Measurements from ENCODE around the gene EEF2K. TPM values are rescaled to one million over a fixed set of nuclear protein-coding genes. Genes with fewer than 3 reads are reported as not detected.

EEF2K gene
- total RNA-seq, 1 donor from 2014 or later = 31.9 TPM

DNA sequence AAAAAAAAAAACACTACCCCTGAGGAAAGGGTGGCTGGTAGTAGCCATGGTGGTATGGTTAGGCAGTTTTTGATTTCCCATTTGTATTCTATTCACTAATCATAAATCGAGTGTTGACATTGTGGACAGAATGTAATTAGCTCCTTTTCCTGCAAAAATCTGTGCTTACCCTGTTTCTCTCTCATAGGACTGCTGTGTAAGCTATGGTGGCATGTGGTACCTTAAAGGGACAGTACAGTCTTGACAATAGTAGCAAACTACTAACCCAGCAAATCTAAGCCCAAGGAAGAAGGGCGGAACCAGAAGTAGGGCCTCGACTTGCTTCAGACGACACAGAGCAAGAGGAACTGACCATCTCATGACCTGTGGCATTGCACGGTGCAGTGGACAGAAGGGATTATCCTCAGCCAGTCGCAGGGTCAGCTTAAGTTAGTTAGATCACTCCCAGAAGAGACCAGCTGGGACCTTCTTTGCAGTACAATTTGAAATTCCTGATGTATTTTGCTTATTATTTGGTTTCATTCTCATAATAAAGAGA, 127.4 kb downstream of the EEF2K start:
- no peaks in the 10 kb centered on the region for H3K4me1 ChIP-seq
- H3K9me3 ChIP-seq = peaks cover 0 to 11% of the 10 kb centered on the region in 2 donors
- no peak overlapping the region for H3K27ac ChIP-seq
- H3K4me3 ChIP-seq = no peak overlapping the region
- intact Hi-C loops (cut with DNase I) = no loop called here
- TF ChIP-seq, protein P1, sequence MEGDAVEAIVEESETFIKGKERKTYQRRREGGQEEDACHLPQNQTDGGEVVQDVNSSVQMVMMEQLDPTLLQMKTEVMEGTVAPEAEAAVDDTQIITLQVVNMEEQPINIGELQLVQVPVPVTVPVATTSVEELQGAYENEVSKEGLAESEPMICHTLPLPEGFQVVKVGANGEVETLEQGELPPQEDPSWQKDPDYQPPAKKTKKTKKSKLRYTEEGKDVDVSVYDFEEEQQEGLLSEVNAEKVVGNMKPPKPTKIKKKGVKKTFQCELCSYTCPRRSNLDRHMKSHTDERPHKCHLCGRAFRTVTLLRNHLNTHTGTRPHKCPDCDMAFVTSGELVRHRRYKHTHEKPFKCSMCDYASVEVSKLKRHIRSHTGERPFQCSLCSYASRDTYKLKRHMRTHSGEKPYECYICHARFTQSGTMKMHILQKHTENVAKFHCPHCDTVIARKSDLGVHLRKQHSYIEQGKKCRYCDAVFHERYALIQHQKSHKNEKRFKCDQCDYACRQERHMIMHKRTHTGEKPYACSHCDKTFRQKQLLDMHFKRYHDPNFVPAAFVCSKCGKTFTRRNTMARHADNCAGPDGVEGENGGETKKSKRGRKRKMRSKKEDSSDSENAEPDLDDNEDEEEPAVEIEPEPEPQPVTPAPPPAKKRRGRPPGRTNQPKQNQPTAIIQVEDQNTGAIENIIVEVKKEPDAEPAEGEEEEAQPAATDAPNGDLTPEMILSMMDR (IDR thresholded peaks at IDR 0.05) = no peak
- no peak for DNase-seq (ENCODE audit: low spot score in 2 of 2)
- H3K36me3 ChIP-seq = peaks cover 41 to 77% of the 10 kb centered on the region in 2 donors
- no peaks in the 10 kb centered on the region for H3K27me3 ChIP-seq

DNA sequence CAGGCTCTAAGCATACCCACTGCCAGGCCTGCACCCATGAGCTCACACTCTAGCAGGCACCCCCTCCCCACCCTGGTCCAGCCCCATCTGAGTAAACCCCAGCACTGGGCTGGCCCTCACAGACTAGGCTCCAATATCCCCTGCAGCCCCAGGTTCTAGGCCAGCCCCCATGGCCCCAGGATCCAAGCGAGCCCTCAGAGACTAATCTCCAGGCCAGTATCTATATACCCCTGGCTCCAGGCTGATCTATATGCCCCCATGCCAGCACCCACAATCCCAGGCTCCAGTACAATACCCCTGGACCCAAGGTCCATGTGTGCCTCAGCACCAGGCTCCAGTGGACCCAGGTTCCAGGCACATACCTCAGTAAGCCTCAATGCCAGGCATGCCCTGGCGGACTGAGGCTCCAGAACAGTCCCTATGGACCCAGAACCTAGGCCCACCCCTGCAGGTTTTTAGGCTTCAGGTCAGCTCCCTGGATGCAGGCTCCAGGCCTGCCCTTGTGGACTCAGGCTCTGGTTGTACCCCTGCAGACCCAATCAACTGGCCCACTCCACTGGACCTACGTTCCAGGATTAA, 129.7 kb downstream of the EEF2K start:
- Histone ChIP-seq H3K36me3 (peaks cover 40 to 69% of the 10 kb centered on the region in 2 donors), H3K27me3 (no peaks in the 10 kb centered on the region), H3K4me1 (no peaks in the 10 kb centered on the region), H3K27ac (no peak overlapping the region), H3K4me3 (no peak overlapping the region), H3K9me3 (peaks cover 0 to 15% of the 10 kb centered on the region in 2 donors)
- DNase-seq (ENCODE audit: low spot score in 2 of 2) = no peak
- TF ChIP-seq, protein P1 (IDR thresholded peaks at IDR 0.05) = no peak
- intact Hi-C loops (cut with DNase I) = no loop called here

DNA sequence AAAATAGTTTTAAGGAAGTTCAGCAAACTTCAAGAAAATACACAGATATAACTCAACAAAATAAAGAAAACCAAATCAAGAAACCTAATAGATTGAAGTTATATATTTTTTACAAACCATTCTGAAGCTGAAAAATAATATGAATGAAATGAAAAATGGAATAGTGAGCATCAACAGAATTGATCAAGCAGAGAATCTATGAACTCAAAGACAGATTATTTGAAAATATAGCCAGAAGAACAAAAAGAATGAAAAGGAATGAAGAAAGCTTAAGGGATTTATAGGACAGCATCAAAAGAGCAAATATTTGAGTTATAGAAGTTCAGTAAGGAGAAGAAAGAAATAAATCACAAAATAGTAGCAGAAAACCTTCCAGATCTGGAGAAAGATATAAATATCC, 130.5 kb downstream of the EEF2K start:
- Histone ChIP-seq H3K36me3 (peaks cover 38 to 65% of the 10 kb centered on the region in 2 donors), H3K4me1 (no peaks in the 10 kb centered on the region), H3K4me3 (no peak overlapping the region)

DNA sequence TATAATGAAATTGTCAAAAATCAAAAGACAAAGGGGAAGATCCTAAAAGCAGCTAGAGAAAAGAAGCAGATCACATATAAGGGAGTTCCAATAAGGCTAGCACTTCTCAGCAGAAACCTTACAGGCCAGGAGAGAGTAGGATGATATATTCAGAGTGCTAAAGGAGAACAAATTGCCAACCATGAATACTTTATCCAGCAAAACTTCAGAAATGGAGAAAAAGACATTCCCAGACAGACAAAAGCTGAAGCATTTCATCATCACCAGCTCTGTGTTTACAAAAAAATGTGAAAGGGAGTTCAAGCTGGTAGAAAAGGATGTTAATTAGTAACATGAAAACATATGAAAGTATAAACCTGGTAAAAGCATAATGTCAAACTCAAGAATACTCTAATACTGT, 131.0 kb downstream of the EEF2K start:
- Histone ChIP-seq H3K27me3 (no peaks in the 10 kb centered on the region), H3K4me1 (no peaks in the 10 kb centered on the region), H3K9me3 (peaks cover 0 to 20% of the 10 kb centered on the region in 2 donors), H3K4me3 (no peak overlapping the region), H3K27ac (no peak overlapping the region), H3K36me3 (peaks cover 33 to 63% of the 10 kb centered on the region in 2 donors)
- TF ChIP-seq, protein P1 (IDR thresholded peaks at IDR 0.05) = no peak
- intact Hi-C loops (cut with DNase I) = no loop called here
- DNase-seq (ENCODE audit: low spot score in 2 of 2) = no peak

More for the DNA sequence above, 130.5 kb downstream of the EEF2K start:
- no peaks in the 10 kb centered on the region for H3K27me3 ChIP-seq
- intact Hi-C loops (cut with DNase I) = no loop called here
- H3K9me3 ChIP-seq = peaks cover 0 to 20% of the 10 kb centered on the region in 2 donors
- TF ChIP-seq, protein P1 (IDR thresholded peaks at IDR 0.05) = no peak
- H3K27ac ChIP-seq = no peak overlapping the region
- DNase-seq (ENCODE audit: low spot score in 2 of 2) = no peak

DNA sequence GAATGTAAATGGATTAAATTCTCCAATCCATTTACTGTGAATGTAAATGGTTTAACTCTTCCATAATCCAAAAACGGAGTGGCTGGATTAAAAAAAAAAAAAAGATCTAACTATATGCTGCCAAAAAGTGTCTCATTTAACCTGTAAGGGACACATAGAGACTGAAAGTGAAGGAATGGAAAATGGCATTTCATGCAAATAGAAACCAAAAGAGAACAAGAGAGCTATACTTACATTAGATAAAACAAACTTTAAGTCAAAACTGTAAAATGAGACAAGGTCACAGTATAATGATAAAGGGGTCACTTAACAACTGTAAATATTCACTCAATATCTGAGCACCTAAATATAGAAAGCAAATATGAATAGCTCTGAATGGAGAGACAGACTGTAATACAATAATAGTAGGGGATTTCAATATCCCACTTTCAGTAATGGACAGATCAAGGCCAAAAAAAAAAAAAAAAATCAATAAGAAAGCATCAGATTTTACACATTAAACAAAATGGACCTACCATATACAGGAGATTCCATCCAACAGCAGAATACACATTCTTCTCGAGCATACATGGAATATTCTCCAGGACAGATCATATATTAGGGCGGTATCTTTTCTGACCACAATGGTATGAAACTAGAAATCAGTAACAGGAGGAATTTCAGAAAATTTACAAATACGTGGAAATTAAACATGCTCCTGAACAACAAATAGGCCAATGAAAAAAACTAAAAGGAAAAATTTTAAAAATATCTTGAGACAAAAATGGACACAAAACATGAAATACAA, 132.0 kb downstream of the EEF2K start:
- DNase-seq (ENCODE audit: low spot score in 2 of 2) = no peak
- Histone ChIP-seq H3K4me1 (no peaks in the 10 kb centered on the region), H3K36me3 (peaks cover 28 to 64% of the 10 kb centered on the region in 2 donors), H3K4me3 (no peak overlapping the region), H3K27me3 (no peaks in the 10 kb centered on the region), H3K9me3 (peaks cover 0 to 20% of the 10 kb centered on the region in 2 donors), H3K27ac (no peak overlapping the region)
- TF ChIP-seq, protein P1 (IDR thresholded peaks at IDR 0.05) = no peak
- intact Hi-C loops (cut with DNase I) = no loop called here

Other genes starting within 250 kb of the EEF2K start
- gene PDZD9, start 205.2 kb upstream of the EEF2K start, total RNA-seq = not detected
- 3.6 TPM for gene MOSMO, start 198.2 kb upstream of the EEF2K start, total RNA-seq
- not detected for gene VWA3A, start 113.7 kb upstream of the EEF2K start, total RNA-seq
- gene SDR42E2, start 43.8 kb upstream of the EEF2K start, total RNA-seq = not detected
- 19.5 TPM for gene POLR3E, start 91.1 kb downstream of the EEF2K start, total RNA-seq
- gene CDR2, start 168.3 kb downstream of the EEF2K start, total RNA-seq = 36.3 TPM

Data from ascending aorta (tissue), 2 donors.